HG02884 (cell line): ENCODE data around the gene SRGAP3.

ENCODE experiments used
- ATAC-seq: cut with Tn5 transposase; IDR thresholded peaks from one replicate; pipeline ENCODE4 v1.9.1; 2021; ENCODE audit warnings: mild to moderate bottlenecking, moderate library complexity; ENCODE audit not compliant: unreplicated experiment

The SRGAP3 gene

GRCh38 chr3:8979262-8979661, 270.2 kb downstream of the SRGAP3 start:
- no peak for ATAC-seq

- ATAC-seq = no peak
Measured at GRCh38 chr3:8978551-8978950, 270.9 kb downstream of the SRGAP3 start.

GRCh38 chr3:8976540-8977182, 272.8 kb downstream of the SRGAP3 start:
- ATAC-seq = no peak

GRCh38 chr3:8975081-8976020, 274.1 kb downstream of the SRGAP3 start:
- no peak for ATAC-seq

GRCh38 chr3:8974458-8974857, 275.0 kb downstream of the SRGAP3 start:
- ATAC-seq = no peak

GRCh38 chr3:8972639-8973038, 276.8 kb downstream of the SRGAP3 start:
- ATAC-seq = no peak

GRCh38 chr3:8970971-8971589, 278.4 kb downstream of the SRGAP3 start:
- peak; percentile 51 for ATAC-seq

GRCh38 chr3:8969241-8969640, 280.2 kb downstream of the SRGAP3 start:
- no peak for ATAC-seq

- ATAC-seq = no peak
Measured at GRCh38 chr3:8968375-8968882, 281.0 kb downstream of the SRGAP3 start.

- no peak for ATAC-seq
Measured at GRCh38 chr3:8967553-8967952, 281.9 kb downstream of the SRGAP3 start.

- no peak for ATAC-seq
Measured at GRCh38 chr3:8966820-8967348, 282.6 kb downstream of the SRGAP3 start.

- ATAC-seq = no peak
Measured at GRCh38 chr3:8966150-8966819, 283.2 kb downstream of the SRGAP3 start.

- no peak for ATAC-seq
Measured at GRCh38 chr3:8964436-8965370, 284.7 kb downstream of the SRGAP3 start.

- peak; percentile 85 for ATAC-seq
Measured at GRCh38 chr3:8963137-8963853, 286.2 kb downstream of the SRGAP3 start, which contains the start of gene RAD18. Gene RAD18 (minus strand): TSS chr3:8963472. CDS start chr3:8963385, 87 bp downstream.

GRCh38 chr3:8962226-8962861, 287.1 kb downstream of the SRGAP3 start:
- ATAC-seq = no peak

- peak; percentile 27 for ATAC-seq
Measured at GRCh38 chr3:8959668-8960067, 289.8 kb downstream of the SRGAP3 start.

GRCh38 chr3:8954938-8955763, 294.3 kb downstream of the SRGAP3 start:
- peak; percentile 86 for ATAC-seq
